ENCODE results near the gene KIAA0586. TPM values are rescaled to one million over a fixed set of nuclear protein-coding genes. Genes with fewer than 3 reads are reported as not detected.

KIAA0586 gene
- polyA plus RNA-seq, 1 of the 3 experiments (the other 2 are of a cell fraction) = 7.5 TPM

DNA sequence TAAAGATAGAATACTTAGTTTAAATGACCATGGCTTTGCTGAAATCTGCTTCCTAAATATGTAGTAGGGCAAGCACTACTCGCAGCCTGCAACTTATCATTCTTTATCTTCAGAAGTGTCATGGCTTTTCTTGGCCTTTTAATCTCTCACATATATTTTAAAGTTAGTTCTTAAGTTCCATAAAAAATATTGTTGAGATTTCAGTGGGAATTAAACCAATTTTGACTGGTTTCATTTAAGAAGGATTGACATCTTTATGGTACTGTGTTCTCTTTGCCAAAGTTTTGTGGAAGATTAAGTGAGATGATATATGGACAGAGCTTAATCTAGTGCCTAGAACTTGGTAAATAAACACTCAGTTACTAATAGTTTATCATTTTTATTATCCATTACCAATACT is 56.7 kb downstream of the KIAA0586 start:
- Histone ChIP-seq H3K4me1 (ENCODE audit: control insufficient read depth in 1 of 2, insufficient read depth in 2 of 2, low read depth in 1 of 2, low read length in 1 of 2) (no peaks in the 10 kb centered on the region), H2AFZ (ENCODE audit: low read depth) (no peak overlapping the region), H3K9me2 (no peaks in the 10 kb centered on the region; the same call in 1 of the 2 replicates), H3K27me3 (ENCODE audit: insufficient read depth) (no peaks in the 10 kb centered on the region), H3K79me2 (ENCODE audit: insufficient read depth) (no peaks in the 10 kb centered on the region), H3F3A (replicated peaks; ENCODE audit: insufficient read depth) (peaks cover 21% of the 10 kb centered on the region), H3K27ac (ENCODE audit: low read depth in 2 of 2, low read length in 1 of 2) (no peak overlapping the region), H3K4me3 (ENCODE audit: low read depth in 2 of 2, low read length in 1 of 2) (no peak overlapping the region), H3K36me3 (replicated peaks in 1 of 2; ENCODE audit: control insufficient read depth in 1 of 2, insufficient read depth in 2 of 2, low read length in 1 of 2) (peaks cover 30 to 31% of the 10 kb centered on the region in 2 experiments), H3K4me2 (no peak overlapping the region), H4K20me1 (ENCODE audit: insufficient read depth) (no peaks in the 10 kb centered on the region), H3K9me3 (no peaks in the 10 kb centered on the region), H3K9ac (no peak overlapping the region)
- ChIA-PET POLR2A (no interaction called here), CTCF (interaction anchor here (2.9 kb wide), 1 partner anchor 17 kb away, joined by 11 read pairs; no protein-coding TSS in a partner anchor)
- 97% methylated on average over 1 of the region's 1 CpG for WGBS (ENCODE audit: low lambda C conversion rate)
- no peak for DNase-seq
- TF ChIP-seq USF1 (IDR thresholded peaks at IDR 0.05; ENCODE audit: borderline replicate concordance, low read depth) (no peak), TCF12 (IDR thresholded peaks at IDR 0.05) (no peak), POLR2AphosphoS5 (IDR thresholded peaks at IDR 0.05; ENCODE audit: low read depth, low read length) (no peak), NFIC (IDR thresholded peaks at IDR 0.05; ENCODE audit: borderline replicate concordance) (no peak), RAD21 (IDR thresholded peaks at IDR 0.05; ENCODE audit: low read length) (no peak), JUND (IDR thresholded peaks at IDR 0.05) (no peak), MXI1 (IDR thresholded peaks at IDR 0.05; ENCODE audit: low read depth, low read length) (no peak), SIN3A (IDR thresholded peaks at IDR 0.05; ENCODE audit: borderline replicate concordance, low read depth, low read length) (no peak), RFX5 (IDR thresholded peaks at IDR 0.05; ENCODE audit: low read length) (no peak), PBX3 (IDR thresholded peaks at IDR 0.05) (no peak)
- TF ChIP-seq, protein P1, sequence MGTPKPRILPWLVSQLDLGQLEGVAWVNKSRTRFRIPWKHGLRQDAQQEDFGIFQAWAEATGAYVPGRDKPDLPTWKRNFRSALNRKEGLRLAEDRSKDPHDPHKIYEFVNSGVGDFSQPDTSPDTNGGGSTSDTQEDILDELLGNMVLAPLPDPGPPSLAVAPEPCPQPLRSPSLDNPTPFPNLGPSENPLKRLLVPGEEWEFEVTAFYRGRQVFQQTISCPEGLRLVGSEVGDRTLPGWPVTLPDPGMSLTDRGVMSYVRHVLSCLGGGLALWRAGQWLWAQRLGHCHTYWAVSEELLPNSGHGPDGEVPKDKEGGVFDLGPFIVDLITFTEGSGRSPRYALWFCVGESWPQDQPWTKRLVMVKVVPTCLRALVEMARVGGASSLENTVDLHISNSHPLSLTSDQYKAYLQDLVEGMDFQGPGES (IDR thresholded peaks at IDR 0.05; ENCODE audit: low read depth, low read length) = no peak
- TF ChIP-seq, protein P2, sequence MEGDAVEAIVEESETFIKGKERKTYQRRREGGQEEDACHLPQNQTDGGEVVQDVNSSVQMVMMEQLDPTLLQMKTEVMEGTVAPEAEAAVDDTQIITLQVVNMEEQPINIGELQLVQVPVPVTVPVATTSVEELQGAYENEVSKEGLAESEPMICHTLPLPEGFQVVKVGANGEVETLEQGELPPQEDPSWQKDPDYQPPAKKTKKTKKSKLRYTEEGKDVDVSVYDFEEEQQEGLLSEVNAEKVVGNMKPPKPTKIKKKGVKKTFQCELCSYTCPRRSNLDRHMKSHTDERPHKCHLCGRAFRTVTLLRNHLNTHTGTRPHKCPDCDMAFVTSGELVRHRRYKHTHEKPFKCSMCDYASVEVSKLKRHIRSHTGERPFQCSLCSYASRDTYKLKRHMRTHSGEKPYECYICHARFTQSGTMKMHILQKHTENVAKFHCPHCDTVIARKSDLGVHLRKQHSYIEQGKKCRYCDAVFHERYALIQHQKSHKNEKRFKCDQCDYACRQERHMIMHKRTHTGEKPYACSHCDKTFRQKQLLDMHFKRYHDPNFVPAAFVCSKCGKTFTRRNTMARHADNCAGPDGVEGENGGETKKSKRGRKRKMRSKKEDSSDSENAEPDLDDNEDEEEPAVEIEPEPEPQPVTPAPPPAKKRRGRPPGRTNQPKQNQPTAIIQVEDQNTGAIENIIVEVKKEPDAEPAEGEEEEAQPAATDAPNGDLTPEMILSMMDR (IDR thresholded peaks at IDR 0.05) = no peak

GRCh38 chr14:58488550-58488949 is 61.0 kb downstream of the KIAA0586 start:
- no peak overlapping the region; the same call in 1 of the 2 replicates for H3K9ac ChIP-seq
- POLR2A ChIA-PET = no interaction called here
- H3K4me3 ChIP-seq (ENCODE audit: low read depth in 2 of 2, low read length in 1 of 2) = 0 out of 4 replicates have a peak overlapping the region, but pooled peaks of 1 of the 2 experiments have one; percentile 2
- H3K9me2 ChIP-seq = no peaks in the 10 kb centered on the region; the same call in 1 of the 2 replicates
- no peaks in the 10 kb centered on the region for H3K9me3 ChIP-seq
- peak overlapping the region; percentile 47; the same call in 1 of the 2 replicates for H3K4me2 ChIP-seq
- H4K20me1 ChIP-seq (ENCODE audit: insufficient read depth) = no peaks in the 10 kb centered on the region
- no peak for DNase-seq
- H3K27me3 ChIP-seq (ENCODE audit: insufficient read depth) = no peaks in the 10 kb centered on the region
- H3K79me2 ChIP-seq (ENCODE audit: insufficient read depth) = no peaks in the 10 kb centered on the region
- H3F3A ChIP-seq (replicated peaks; ENCODE audit: insufficient read depth) = peaks cover 18% of the 10 kb centered on the region
- TF ChIP-seq FOSL2 (IDR thresholded peaks at IDR 0.05; ENCODE audit: borderline replicate concordance, low read depth) (peak; percentile 63; the same call in 1 of the 2 replicates), PBX3 (IDR thresholded peaks at IDR 0.05) (0 out of 2 replicates have a peak, but pooled peaks have one; percentile 27), JUND (IDR thresholded peaks at IDR 0.05) (peak; percentile 46), CHD2 (IDR thresholded peaks at IDR 0.05; ENCODE audit: low read length, partially characterized antibody) (no peak), SIN3A (IDR thresholded peaks at IDR 0.05; ENCODE audit: borderline replicate concordance, low read depth, low read length) (no peak)
- H2AFZ ChIP-seq (ENCODE audit: low read depth) = peak overlapping the region; percentile 82
- 39% methylated on average over 1 of the region's 1 CpG for WGBS (ENCODE audit: low lambda C conversion rate)
- H3K36me3 ChIP-seq (replicated peaks in 1 of 2; ENCODE audit: control insufficient read depth in 1 of 2, insufficient read depth in 2 of 2, low read length in 1 of 2) = peaks cover 37 to 57% of the 10 kb centered on the region in 2 experiments
- 0 out of 4 replicates have a peak, but pooled peaks cover 0 to 11% of the 10 kb centered on the region in 2 experiments for H3K4me1 ChIP-seq (ENCODE audit: control insufficient read depth in 1 of 2, insufficient read depth in 2 of 2, low read depth in 1 of 2, low read length in 1 of 2)
- CTCF ChIA-PET = interaction anchor here (2.4 kb wide), 1 partner anchor 13 kb away, joined by 15 read pairs; no protein-coding TSS in a partner anchor
- peak overlapping the region in 1 of 2 experiments; percentile 52; a peak in 3 of 4 replicates for H3K27ac ChIP-seq (ENCODE audit: low read depth in 2 of 2, low read length in 1 of 2)
